SU-DHL-6 (cell line): ENCODE results near the gene PTPRK.

ENCODE experiments used
- CTCF ChIP-seq: fragments of 200-600 bp; sonication (generic); IDR thresholded peaks from one replicate; pipeline ENCODE4 v1.5.1; 2017; ENCODE audit warnings: antibody characterized with exemption, mild to moderate bottlenecking, low read length, moderate library complexity; ENCODE audit not compliant: insufficient read depth, poor library complexity, severe bottlenecking
- EZH2phosphoT487 ChIP-seq: fragments of 200-600 bp; sonication (generic), shearing (Covaris generic); conservative IDR thresholded peaks from 2 replicates; pipeline ENCODE4 v1.6.1; 2018; ENCODE audit warnings: mild to moderate bottlenecking, antibody characterized with exemption, low read length, moderate library complexity, mixed read lengths

GRCh38 chr6:127980996-127981395 lies 539.4 kb downstream of the PTPRK start:
- no peak for TF ChIP-seq CTCF
- TF ChIP-seq EZH2phosphoT487, result no peak
